ENCODE results near the gene ZNF175.

ZNF175 gene

DNA sequence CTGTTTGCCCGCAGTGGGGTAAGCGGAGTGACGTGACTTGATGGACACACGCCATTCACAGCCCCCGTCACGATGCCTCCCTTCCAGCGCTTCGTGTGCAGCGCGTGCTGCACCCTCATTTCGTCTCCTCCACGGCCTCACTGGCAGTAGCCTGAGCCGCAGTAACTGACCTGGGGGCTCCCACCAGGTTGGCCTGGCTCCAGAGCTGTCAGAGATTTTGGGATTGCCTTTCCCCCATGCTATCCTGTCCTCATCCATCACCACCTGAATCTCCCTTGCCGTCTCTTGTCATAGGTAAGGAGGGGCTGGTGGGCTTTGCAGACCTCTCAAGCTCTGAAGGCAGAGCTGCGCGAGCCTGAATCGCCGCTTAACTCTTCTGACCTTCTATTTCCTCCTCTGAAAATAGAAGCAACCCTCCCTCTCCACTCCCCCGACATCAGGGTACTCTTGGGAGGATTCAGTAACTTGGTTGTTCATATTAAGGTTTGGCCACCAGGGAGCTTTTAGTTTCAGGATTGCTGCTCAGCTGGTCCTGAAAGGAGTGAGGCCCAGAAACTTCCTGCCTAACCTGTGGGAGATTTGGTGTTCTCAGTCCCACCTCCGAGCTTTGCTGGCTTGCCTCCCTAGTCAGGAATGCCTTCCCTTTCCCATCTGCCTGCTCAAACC lies 31.2 kb downstream of the ZNF175 start:
- H3K27ac Mint-ChIP-seq, result no peak overlapping the region
- TF ChIP-seq CTCF (IDR thresholded peaks at IDR 0.05; ENCODE audit: unreplicated experiment in 3 of 3), result no peak

GRCh38 chr19:51607077-51607476 lies 36.0 kb downstream of the ZNF175 start:
- no peak overlapping the region for H3K27ac Mint-ChIP-seq
- H3K9me3 Mint-ChIP-seq, result peaks cover 3% of the 10 kb centered on the region
- TF ChIP-seq CTCF (IDR thresholded peaks at IDR 0.05; ENCODE audit: unreplicated experiment in 3 of 3), result no peak
- H3K4me1 Mint-ChIP-seq, result no peaks in the 10 kb centered on the region
- H3K4me3 Mint-ChIP-seq, result no peak overlapping the region
- no peaks in the 10 kb centered on the region for H3K27me3 Mint-ChIP-seq (ENCODE audit: low read depth)
- peaks cover 3% of the 10 kb centered on the region for H3K36me3 Mint-ChIP-seq (ENCODE audit: low read depth)

More for the DNA sequence above, 31.2 kb downstream of the ZNF175 start:
- H3K27me3 Mint-ChIP-seq (ENCODE audit: low read depth), result peaks cover 11% of the 10 kb centered on the region
- no peak overlapping the region for H3K4me3 Mint-ChIP-seq
- peaks cover 4% of the 10 kb centered on the region for H3K9me3 Mint-ChIP-seq
- no peaks in the 10 kb centered on the region for H3K4me1 Mint-ChIP-seq
- peaks cover 3% of the 10 kb centered on the region for H3K36me3 Mint-ChIP-seq (ENCODE audit: low read depth)

DNA sequence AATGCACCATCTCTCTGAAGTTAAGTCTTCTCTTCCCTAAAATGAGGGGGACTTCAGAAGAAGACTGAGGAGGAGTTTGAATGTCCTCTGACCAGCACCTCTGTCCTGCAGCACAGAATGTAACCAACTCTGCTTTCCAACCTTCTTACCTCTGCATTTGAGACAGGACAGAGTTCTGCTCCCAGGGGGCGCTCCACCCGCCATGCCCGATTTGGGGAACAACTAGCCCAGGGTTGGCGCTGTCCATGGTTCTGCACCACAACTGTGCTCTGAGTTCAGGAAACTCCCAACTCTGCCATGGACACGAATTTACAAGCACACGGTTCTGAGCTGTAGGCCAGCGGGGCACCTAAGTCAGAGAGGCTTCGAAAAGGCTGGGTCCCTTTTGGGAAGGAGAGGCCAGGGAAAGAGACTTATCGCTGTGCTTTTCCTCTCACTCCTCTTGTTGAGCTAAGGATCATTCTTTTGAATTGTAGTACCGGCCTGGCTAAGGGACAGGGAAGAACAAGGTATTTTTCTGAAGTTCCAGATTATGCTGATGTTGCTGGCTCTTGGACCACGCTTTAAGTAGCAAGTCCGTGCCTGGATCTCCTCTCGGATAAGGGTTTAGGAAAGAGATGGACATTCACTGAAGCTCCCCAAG lies 37.0 kb downstream of the ZNF175 start:
- Mint-ChIP-seq H3K36me3 (ENCODE audit: low read depth) (no peaks in the 10 kb centered on the region), H3K27me3 (ENCODE audit: low read depth) (no peaks in the 10 kb centered on the region), H3K4me3 (no peak overlapping the region), H3K9me3 (peaks cover 5% of the 10 kb centered on the region), H3K27ac (no peak overlapping the region), H3K4me1 (no peaks in the 10 kb centered on the region)
- TF ChIP-seq CTCF (IDR thresholded peaks at IDR 0.05; ENCODE audit: unreplicated experiment in 3 of 3), result peak; percentile 41 to 64 (median 46)

GRCh38 chr19:51610576-51610975 lies 39.5 kb downstream of the ZNF175 start:
- Mint-ChIP-seq H3K9me3 (peaks cover 6% of the 10 kb centered on the region), H3K4me3 (no peak overlapping the region), H3K4me1 (no peaks in the 10 kb centered on the region), H3K36me3 (ENCODE audit: low read depth) (no peaks in the 10 kb centered on the region), H3K27me3 (ENCODE audit: low read depth) (no peaks in the 10 kb centered on the region), H3K27ac (no peak overlapping the region)
- no peak for TF ChIP-seq CTCF (IDR thresholded peaks at IDR 0.05; ENCODE audit: unreplicated experiment in 3 of 3)

- TF ChIP-seq CTCF (IDR thresholded peaks at IDR 0.05; ENCODE audit: unreplicated experiment in 3 of 3), result no peak
- H3K36me3 Mint-ChIP-seq (ENCODE audit: low read depth), result no peaks in the 10 kb centered on the region
- H3K27ac Mint-ChIP-seq, result no peak overlapping the region
- H3K4me3 Mint-ChIP-seq, result no peak overlapping the region
- peaks cover 5% of the 10 kb centered on the region for H3K27me3 Mint-ChIP-seq (ENCODE audit: low read depth)
- peaks cover 10% of the 10 kb centered on the region for H3K9me3 Mint-ChIP-seq
- no peaks in the 10 kb centered on the region for H3K4me1 Mint-ChIP-seq
Observed at GRCh38 chr19:51614789-51615188, 43.7 kb downstream of the ZNF175 start.

- Mint-ChIP-seq H3K4me3 (no peak overlapping the region), H3K27ac (no peak overlapping the region), H3K36me3 (ENCODE audit: low read depth) (no peaks in the 10 kb centered on the region), H3K27me3 (ENCODE audit: low read depth) (peaks cover 5% of the 10 kb centered on the region), H3K9me3 (peaks cover 10% of the 10 kb centered on the region), H3K4me1 (no peaks in the 10 kb centered on the region)
- TF ChIP-seq CTCF (IDR thresholded peaks at IDR 0.05; ENCODE audit: unreplicated experiment in 3 of 3), result no peak
Observed at GRCh38 chr19:51615991-51616390, 44.9 kb downstream of the ZNF175 start.

Data from nephron (organoid).